Spleen (tissue), 11 donors: ENCODE data around the gene OPCML. TPM values are rescaled to one million over a fixed set of nuclear protein-coding genes. Genes with fewer than 3 reads are reported as not detected.

Source experiments
- DNase-seq: peaks from one replicate; pipeline ENCODE4 v3.0.0-alpha.2; 2020
- H3K27ac ChIP-seq, 8 donors: fragments of 200-600 bp; sonication (generic) in 7 of 8; 1 replicate in 4 of 8; 2 replicates in 4 of 8; pipeline versions ENCODE4 v1.5.0 to v1.8.0; 2016 to 2021; ENCODE audit warnings: inconsistent platforms in 4 of 8, mild to moderate bottlenecking in 4 of 8, moderate library complexity in 1 of 8
- H3K27me3 ChIP-seq, 7 donors: fragments of 200-600 bp; sonication (generic) in 6 of 7; replicated peaks in 1 of 7; 1 replicate in 4 of 7; 2 replicates in 3 of 7; pipeline versions ENCODE4 v1.5.0 to v1.8.0; 2016 to 2021; ENCODE audit warnings: inconsistent platforms in 3 of 7, mild to moderate bottlenecking in 1 of 7
- H3K36me3 ChIP-seq, 6 donors: fragments of 200-600 bp; sonication (generic) in 5 of 6; 1 replicate in 4 of 6; 2 replicates in 2 of 6; pipeline versions ENCODE4 v1.5.0 to v1.8.0; 2016 to 2021; ENCODE audit warnings: inconsistent platforms in 2 of 6
- H3K4me1 ChIP-seq, 6 donors: fragments of 200-600 bp; sonication (generic) in 5 of 6; 1 replicate in 3 of 6; 2 replicates in 3 of 6; pipeline versions ENCODE4 v1.5.0 to v1.8.0; 2016 to 2021; ENCODE audit warnings: inconsistent platforms in 3 of 6
- H3K4me3 ChIP-seq, 8 donors: fragments of 200-600 bp; sonication (generic) in 7 of 8; 1 replicate in 4 of 8; 2 replicates in 4 of 8; pipeline versions ENCODE4 v1.5.0 to v1.8.0; 2016 to 2021; ENCODE audit warnings: inconsistent platforms in 4 of 8, mild to moderate bottlenecking in 4 of 8, moderate library complexity in 2 of 8
- H3K9me3 ChIP-seq, 8 donors: fragments of 200-600 bp; sonication (generic) in 7 of 8; 1 replicate in 4 of 8; 2 replicates in 4 of 8; pipeline versions ENCODE4 v1.5.0 to v1.8.0; 2016 to 2021; ENCODE audit warnings: inconsistent platforms in 4 of 8
- CTCF ChIP-seq, 11 experiments: fragments of 200-600 bp in 7 of 11; fragments of 450-650 bp in 4 of 11; sonication (generic) in 4 of 11; IDR thresholded peaks in 8 of 11; conservative IDR thresholded peaks in 3 of 11; 1 replicate in 7 of 11; 2 replicates in 4 of 11; pipeline versions ENCODE4 v1.4.0 to v1.8.0; 2016 to 2021; ENCODE audit warnings: antibody characterized with exemption in 11 of 11, inconsistent platforms in 4 of 11, mild to moderate bottlenecking in 1 of 11
- POLR2A ChIP-seq, 3 donors: fragments of 450-650 bp; IDR thresholded peaks; one replicate each; pipeline ENCODE4 v1.5.1; 2017; ENCODE audit warnings: antibody characterized with exemption in 3 of 3, mild to moderate bottlenecking in 1 of 3
- POLR2AphosphoS5 ChIP-seq, 3 donors: sonication (generic); formaldehyde crosslinking; IDR thresholded peaks; one replicate each; pipeline ENCODE4 v1.5.1; 2017; ENCODE audit warnings: antibody characterized with exemption in 3 of 3
- WGBS, 5 donors: extraction: QIAGEN DNeasy Blood & Tissue Kit in 3 of 5; methylation state at CpG; one replicate each; pipeline versions ENCODE4 v1.1.5 to v1.1.7; 2013 to 2018; 5-methylcytosine and 5-hydroxymethylcytosine counted together
- intact Hi-C: fragments of 100-400 bp; cut with DNase I; formaldehyde crosslinking; loops from one replicate; pipeline ENCODE4 v1.15.0; 2023; ENCODE audit warnings: low total_unique reads
- polyA plus RNA-seq, 3 donors: library from polyadenylated mRNA; stranded (reverse); fragments of 200-250 nt; gene quantifications; one replicate each; pipeline ENCODE4 v1.2.1, GENCODE V29; 2013
- total RNA-seq, 7 donors: library from RNA; depleted of rRNA in 3 of 7; stranded (reverse); fragments of >200 nt in 3 of 7; fragmentation: NEBNext Ultra II Directional in 4 of 7; extraction: Animal tissue kit (Norgen Biotek cat#: 25700) in 4 of 7; gene quantifications; one replicate each; pipeline versions ENCODE4 v1.1.0 to v1.2.1, GENCODE V29; 2016 to 2021
- donor health status: healthy with polysubstance abuse.
- donor health status: DM: no; HTN: no; CAD: no; lungs with moderate emphysema.
- donor health status: DM: no; HTN: no; CAD: no.
- donor health status: Bipolar disorder and iron deficiency.
- donor health status: healthy.
- donor health status: DM: no; HTN: no; CAD: no.
- donor health status: DM: yes; HTN: yes; CAD: no.

Gene OPCML
- total and polyA plus RNA-seq, 10 donors, result 0.09 to 10.7 (median 3.1) TPM

- H3K4me3 ChIP-seq, result no peak overlapping the region
- H3K9me3 ChIP-seq, result no peaks in the 10 kb centered on the region
- intact Hi-C loops, result no loop called here
- H3K27me3 ChIP-seq, result no peaks in the 10 kb centered on the region
- no peak for DNase-seq
- TF ChIP-seq POLR2AphosphoS5 (IDR thresholded peaks at IDR 0.05) (no peak), POLR2A (IDR thresholded peaks at IDR 0.05) (no peak), CTCF (IDR thresholded peaks at IDR 0.05 in 8 of 11, conservative IDR thresholded peaks at IDR 0.05 in 3 of 11) (no peak)
- H3K36me3 ChIP-seq, result no peaks in the 10 kb centered on the region
- WGBS, 5 donors, result 81 to 90% (median 85%) methylated on average over 15 of the region's 15 CpGs
- no peak overlapping the region for H3K27ac ChIP-seq
- peaks cover 0 to 4% (median 0%) of the 10 kb centered on the region in 6 donors for H3K4me1 ChIP-seq
Measured at GRCh38 chr11:132712466-132712865, 819.8 kb downstream of the OPCML start.

GRCh38 chr11:132704781-132705375 lies 827.4 kb downstream of the OPCML start:
- Histone ChIP-seq H3K4me3 (no peak overlapping the region), H3K4me1 (no peaks in the 10 kb centered on the region), H3K9me3 (peaks cover 0 to 37% (median 25%) of the 10 kb centered on the region in 8 donors), H3K27ac (no peak overlapping the region), H3K36me3 (no peaks in the 10 kb centered on the region), H3K27me3 (no peaks in the 10 kb centered on the region)
- intact Hi-C loops, result no loop called here
- no peak for TF ChIP-seq POLR2A (IDR thresholded peaks at IDR 0.05)
- no peak for DNase-seq
- WGBS, 5 donors, result 70 to 82% (median 77%) methylated on average over 5 of the region's 5 CpGs

- Histone ChIP-seq H3K4me3 (no peak overlapping the region), H3K4me1 (peaks cover 0 to under 1% (median 0%) of the 10 kb centered on the region in 6 donors), H3K36me3 (no peaks in the 10 kb centered on the region), H3K9me3 (peaks cover 0 to 13% (median 0%) of the 10 kb centered on the region in 8 donors), H3K27ac (no peak overlapping the region), H3K27me3 (no peaks in the 10 kb centered on the region)
- TF ChIP-seq POLR2A (IDR thresholded peaks at IDR 0.05) (no peak), CTCF (IDR thresholded peaks at IDR 0.05 in 8 of 11, conservative IDR thresholded peaks at IDR 0.05 in 3 of 11) (no peak), POLR2AphosphoS5 (IDR thresholded peaks at IDR 0.05) (no peak)
- no peak for DNase-seq
- 48 to 78% (median 64%) methylated on average over 1 of the region's 1 CpG for WGBS, 5 donors
- intact Hi-C loops, result no loop called here
Measured at GRCh38 chr11:132692891-132693290, 839.4 kb downstream of the OPCML start.

GRCh38 chr11:132691848-132692550 lies 840.3 kb downstream of the OPCML start:
- 80 to 88% (median 81%) methylated on average over 6 of the region's 6 CpGs for WGBS, 5 donors
- no peaks in the 10 kb centered on the region for H3K36me3 ChIP-seq
- H3K4me3 ChIP-seq, result no peak overlapping the region
- no peak for DNase-seq
- TF ChIP-seq POLR2AphosphoS5 (IDR thresholded peaks at IDR 0.05) (no peak), POLR2A (IDR thresholded peaks at IDR 0.05) (no peak), CTCF (IDR thresholded peaks at IDR 0.05 in 8 of 11, conservative IDR thresholded peaks at IDR 0.05 in 3 of 11) (no peak)
- no peak overlapping the region for H3K27ac ChIP-seq
- peaks cover 0 to 7% (median 0%) of the 10 kb centered on the region in 8 donors for H3K9me3 ChIP-seq
- no peaks in the 10 kb centered on the region for H3K27me3 ChIP-seq
- intact Hi-C loops, result no loop called here
- peaks cover 0 to 7% (median 0%) of the 10 kb centered on the region in 6 donors for H3K4me1 ChIP-seq
